Stimulated activated CD4-positive, alpha-beta T cell treated with anti-CD3 and anti-CD28 coated beads, Interleukin-2, amount 100 ng/mL, for 24 hours (primary cell): ENCODE results near the gene PLCL2.

Experiments
- DNase-seq, 2 donors: peaks; one replicate each; pipeline ENCODE4 v3.0.0-alpha.2; 2020

PLCL2 gene

GRCh38 chr3:16896094-16896627 lies 11.4 kb downstream of the PLCL2 start:
- DNase-seq = no peak

DNA sequence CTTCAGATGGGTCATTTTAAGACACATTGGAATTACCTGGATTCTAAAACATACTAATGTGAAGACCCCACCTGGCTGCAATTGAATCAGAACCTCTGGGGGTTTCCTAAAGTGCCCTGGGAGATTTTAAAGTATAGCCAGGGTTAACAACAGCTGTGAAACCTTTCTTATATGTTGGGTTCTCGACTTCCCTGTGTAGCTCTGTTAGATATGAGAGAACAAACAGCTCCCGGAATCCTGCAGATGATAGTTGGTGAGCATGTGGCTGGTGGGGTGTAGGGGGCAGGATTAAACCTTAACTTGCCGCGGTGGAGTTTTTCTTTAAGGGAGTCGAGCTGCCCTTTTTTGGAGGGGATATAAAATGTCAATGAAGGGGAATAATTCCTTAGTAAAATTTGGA lies 12.1 kb downstream of the PLCL2 start:
- DNase-seq = no peak

DNA sequence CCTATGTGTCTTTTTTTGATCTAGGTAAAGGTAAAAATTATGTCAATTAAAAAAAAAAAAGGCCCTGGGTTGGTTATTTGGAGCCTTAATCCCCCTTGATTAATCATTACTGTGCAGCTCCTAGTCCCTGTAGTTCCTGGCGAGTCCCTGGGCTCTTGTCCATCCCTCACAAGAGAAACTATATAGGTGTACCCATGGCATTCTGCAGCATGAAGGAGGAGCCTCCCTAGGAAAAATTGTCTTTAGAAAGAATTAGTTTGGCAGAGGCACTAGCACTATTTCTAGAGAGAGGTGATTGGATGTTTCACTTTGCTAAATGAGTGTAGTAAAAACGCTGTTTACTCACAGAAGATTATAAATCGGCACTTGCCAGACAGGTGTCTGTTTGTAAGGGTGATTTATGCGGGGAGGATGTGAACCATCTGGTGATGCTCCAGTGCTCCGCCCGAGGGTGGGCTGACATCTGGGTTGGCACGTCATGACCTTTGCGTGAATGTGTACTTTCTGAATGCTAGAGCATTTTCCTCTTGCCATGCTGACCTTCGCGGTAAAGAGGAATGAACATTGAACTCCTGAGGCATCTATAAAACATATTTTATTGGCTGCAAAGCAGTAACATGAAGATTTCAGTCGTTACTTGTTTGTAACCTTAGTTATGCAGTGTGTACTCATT lies 12.6 kb downstream of the PLCL2 start:
- no peak for DNase-seq

- no peak for DNase-seq
Measured at GRCh38 chr3:16898595-16899395, 14.0 kb downstream of the PLCL2 start.

DNA sequence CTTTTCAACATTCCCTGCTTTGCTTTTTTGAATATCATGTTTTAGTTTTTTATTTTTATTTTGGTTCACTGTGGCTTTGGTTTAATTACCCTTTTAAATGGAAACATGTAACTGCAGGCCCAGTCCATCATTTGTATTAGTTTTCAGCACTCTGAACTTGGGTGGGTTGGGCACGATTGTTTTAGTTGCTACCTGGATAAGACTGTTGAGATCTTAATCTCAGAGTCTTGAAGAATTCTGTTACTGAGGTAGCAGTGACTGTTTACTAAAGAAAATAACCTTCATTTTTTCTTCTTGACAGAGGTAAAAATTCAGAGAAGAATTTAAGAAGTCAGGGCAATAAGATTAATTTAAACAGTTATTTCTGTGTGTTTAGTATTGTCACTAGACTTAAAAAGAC lies 15.2 kb downstream of the PLCL2 start:
- DNase-seq = no peak

DNA sequence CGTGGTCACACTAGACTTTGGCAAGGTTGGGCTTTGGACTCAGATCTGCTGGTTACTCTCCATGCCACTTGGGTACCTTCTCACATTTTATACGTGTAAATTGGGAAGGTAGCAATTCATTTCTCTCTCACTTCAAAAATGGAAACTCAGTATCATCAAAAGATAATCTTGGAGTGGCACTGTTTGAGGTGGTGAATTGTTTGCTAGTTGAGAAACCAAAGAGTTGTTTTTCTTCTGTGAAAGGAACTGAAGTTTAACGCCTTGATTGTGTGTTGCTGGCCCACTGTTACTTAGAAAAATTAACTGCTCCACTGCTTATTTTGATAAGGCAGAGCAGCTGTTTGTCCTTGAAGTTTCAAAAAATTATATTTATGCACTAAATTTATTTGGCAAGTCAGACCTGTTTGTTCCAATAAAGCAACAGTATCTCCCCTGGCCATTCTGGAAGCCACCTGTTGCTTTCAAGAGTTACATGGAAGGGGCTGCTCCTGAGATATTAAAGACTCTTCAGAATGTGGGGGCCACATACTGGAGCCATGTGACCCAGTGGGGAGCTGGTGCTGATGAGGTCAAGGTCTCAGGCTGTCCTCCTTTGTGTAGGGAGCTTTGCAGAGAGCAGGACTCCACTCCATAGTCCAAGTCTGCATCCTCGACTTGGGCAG lies 16.2 kb downstream of the PLCL2 start:
- DNase-seq = no peak

GRCh38 chr3:16904423-16905417 lies 20.0 kb downstream of the PLCL2 start:
- DNase-seq = no peak

DNA sequence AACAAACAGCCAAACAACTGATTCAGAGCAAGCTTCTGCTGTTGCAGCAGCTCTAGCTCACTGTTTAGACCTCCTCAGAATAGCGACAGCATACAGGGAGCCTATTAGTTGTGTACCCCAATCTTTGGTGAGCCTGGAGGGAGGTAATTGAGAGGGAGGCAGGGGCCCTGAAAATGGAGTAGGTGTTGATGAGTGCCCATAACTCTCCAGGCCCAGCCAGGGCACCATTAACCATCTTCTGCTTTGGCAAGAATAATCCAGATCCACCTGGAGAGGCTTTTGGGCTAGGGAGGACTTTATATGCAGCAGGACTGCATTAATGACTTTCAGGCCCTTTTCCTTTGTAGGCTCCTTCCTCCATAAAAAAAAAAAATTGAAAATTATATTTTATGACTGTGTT lies 20.9 kb downstream of the PLCL2 start:
- no peak for DNase-seq

- DNase-seq = no peak
Measured at GRCh38 chr3:16906682-16907081, 21.9 kb downstream of the PLCL2 start.

- DNase-seq = no peak
Measured at GRCh38 chr3:16907243-16907642, 22.5 kb downstream of the PLCL2 start.

DNA sequence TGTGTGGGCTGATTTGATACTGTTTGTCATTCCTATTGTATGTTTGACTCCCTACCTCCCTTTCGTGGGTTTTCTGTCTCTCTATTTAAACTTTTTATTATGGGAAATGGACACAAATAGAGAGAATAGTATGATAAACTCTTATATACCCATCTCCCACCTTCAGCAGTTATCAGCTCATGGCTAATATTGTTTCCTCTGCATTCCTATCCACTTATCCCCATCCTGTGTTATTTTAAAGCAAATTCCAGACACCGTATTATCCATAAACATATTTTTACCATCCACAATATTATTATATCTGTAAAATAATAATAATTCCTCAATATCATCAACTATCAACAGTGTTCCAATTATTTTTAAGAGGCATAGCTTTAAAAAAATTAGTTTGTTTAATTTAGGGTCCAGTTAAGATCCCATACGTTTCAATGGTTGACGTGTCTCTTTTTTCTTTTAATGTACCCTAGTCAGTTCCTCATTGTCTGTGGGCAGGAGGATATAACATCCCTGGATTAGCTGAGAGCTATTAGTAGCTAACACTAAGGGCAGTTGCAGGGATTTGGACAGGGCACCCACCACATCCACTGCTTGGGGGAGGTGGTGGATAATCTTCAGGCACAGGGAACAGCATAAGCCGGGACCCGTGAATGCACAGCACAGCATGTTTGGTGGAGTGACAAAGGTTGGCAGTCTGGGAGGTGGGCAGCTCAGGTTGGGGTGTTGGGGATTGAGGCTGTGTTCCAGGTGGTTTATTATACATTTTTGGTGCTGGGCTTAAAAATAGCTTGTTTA lies 23.5 kb downstream of the PLCL2 start:
- no peak for DNase-seq

DNA sequence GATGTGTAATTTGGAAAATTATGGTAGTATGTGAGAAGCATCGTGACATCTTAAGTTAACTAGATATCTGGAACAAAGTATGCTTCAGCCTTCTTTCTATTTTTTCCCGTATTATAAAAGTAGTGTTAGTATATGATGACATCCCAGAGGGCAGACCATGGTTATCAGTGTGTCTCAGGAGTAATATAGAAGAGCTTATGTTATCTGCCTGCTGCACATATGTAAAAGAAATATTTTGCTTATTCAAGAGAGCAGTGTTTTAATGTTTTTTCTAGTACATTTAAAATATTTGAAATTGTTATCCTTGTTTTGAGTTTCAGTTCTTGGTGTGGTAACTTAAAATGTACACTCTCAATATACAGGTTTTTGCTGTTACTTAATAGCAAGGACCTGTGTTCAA lies 24.1 kb downstream of the PLCL2 start:
- no peak for DNase-seq

DNA sequence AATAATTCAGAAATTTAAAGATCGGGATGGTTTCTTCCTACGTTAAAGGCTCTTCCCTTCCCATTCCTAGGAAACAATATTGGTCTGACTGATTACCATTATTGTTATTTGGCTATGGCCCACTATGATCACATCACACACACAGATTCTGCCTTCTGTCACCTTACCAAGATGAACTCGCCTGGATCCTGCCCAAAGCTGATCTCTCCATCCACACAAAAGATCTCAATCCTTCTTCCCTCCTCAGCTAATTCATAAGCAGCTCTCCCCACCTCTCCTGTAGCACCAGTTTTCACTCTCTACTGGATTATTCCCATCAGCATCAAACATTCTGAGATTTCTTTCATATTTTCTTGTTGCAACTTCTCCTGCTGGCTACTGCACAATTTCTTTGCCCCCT lies 25.0 kb downstream of the PLCL2 start:
- DNase-seq = no peak

- DNase-seq = no peak
Measured at GRCh38 chr3:16910207-16910606, 25.5 kb downstream of the PLCL2 start.

- no peak for DNase-seq
Measured at GRCh38 chr3:16911916-16912315, 27.2 kb downstream of the PLCL2 start.

GRCh38 chr3:16912400-16913263 lies 27.9 kb downstream of the PLCL2 start:
- no peak for DNase-seq

DNA sequence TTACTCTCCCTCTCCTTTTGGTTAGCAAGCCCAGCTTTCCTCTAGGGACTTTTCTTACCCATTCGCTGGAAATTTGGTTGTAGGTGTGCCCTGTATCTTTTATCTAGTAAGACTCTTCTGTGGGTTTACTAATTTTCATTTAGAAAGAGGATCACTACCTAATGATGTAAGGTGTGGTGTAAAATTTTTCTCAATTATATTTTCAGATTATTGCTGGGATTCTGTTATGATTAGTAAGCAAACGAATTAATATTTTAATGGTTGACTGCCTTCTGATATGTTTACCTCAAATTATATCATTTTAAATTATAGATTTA lies 28.5 kb downstream of the PLCL2 start:
- no peak for DNase-seq

GRCh38 chr3:16916840-16917239 lies 32.1 kb downstream of the PLCL2 start:
- no peak for DNase-seq

DNA sequence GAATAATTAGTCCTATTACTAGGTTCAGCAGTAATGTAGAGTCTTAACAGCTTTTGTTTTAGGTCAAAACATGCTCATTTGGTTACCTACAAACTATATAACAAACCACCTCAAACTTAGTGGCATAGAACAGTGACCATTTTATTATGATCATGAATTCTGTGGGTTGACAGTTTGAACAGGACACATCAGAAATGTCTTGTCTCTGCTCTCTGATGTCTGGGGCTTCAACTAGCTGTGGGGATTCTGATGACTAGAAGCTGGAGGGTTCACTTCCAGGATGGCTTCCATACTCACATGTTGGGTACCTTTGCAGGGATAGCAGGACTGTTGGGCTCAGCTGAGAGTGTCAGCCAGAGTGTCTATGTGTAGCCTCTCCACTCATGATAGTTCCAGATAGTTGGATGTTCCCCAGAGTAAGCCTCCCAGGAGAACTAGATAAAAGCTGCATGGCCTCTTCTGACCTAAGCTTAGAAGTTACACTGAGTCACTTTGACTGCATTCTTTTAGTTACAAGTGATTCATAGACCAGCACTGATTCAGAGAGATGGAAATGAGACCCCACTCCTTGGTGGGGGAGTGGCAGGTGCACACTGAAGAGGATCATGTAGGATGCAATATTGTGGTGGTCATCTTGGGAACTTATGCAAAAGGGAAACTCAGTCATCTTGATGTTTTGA lies 32.6 kb downstream of the PLCL2 start:
- no peak for DNase-seq

GRCh38 chr3:16917980-16918682 lies 33.4 kb downstream of the PLCL2 start:
- no peak for DNase-seq
